Bronchial epithelial cell (primary cell): ENCODE measurements around the gene TMPRSS6. TPM values are rescaled to one million over a fixed set of nuclear protein-coding genes. Genes with fewer than 3 reads are reported as not detected.
A peak's percentile ranks its signal among the peaks of the same experiment; 100 is the strongest.

Source experiments
- DNase-seq: peaks from one replicate; pipeline ENCODE4 v3.0.0-alpha.2; 2010; ENCODE audit warnings: low read depth
- FAIRE-seq: peaks from 2 replicates; lab custom pipeline; 2011; peaks lifted over from hg19 to GRCh38; lab: Jason Lieb, UNC
- H3K27me3 ChIP-seq: 2 replicates; pipeline ENCODE4 v1.5.1; 2011; ENCODE audit warnings: low read length; ENCODE audit not compliant: control insufficient read depth, insufficient read depth
- H3K36me3 ChIP-seq: 2 replicates; pipeline ENCODE4 v1.5.1; 2011; ENCODE audit warnings: low read length; ENCODE audit not compliant: control insufficient read depth, insufficient read depth
- H3K4me3 ChIP-seq: 2 replicates; pipeline ENCODE4 v1.5.1; 2011; ENCODE audit warnings: mild to moderate bottlenecking, low read depth, low read length, control low read depth
- CTCF ChIP-seq: IDR thresholded peaks from 2 replicates; pipeline ENCODE4 v1.5.1; 2011; ENCODE audit warnings: mild to moderate bottlenecking, moderate library complexity, low read length, control low read depth, inconsistent platforms; ENCODE audit not compliant: insufficient read depth, severe bottlenecking
- total RNA-seq: library from RNA; depleted of rRNA; stranded (reverse); fragments of >200 nt; gene quantifications from 2 replicates; pipeline ENCODE4 v1.2.1, GENCODE V29; 2014

Gene TMPRSS6
- total RNA-seq, 1 donor from 2014 or later, result not detected

GRCh38 chr22:37033605-37034430 is 75.7 kb downstream of the TMPRSS6 start:
- no peak for FAIRE-seq
- H3K27me3 ChIP-seq, result no peaks in the 10 kb centered on the region
- H3K4me3 ChIP-seq, result no peak overlapping the region
- no peak for TF ChIP-seq CTCF
- DNase-seq, result no peak
- no peaks in the 10 kb centered on the region for H3K36me3 ChIP-seq

GRCh38 chr22:37032535-37033460 is 76.7 kb downstream of the TMPRSS6 start:
- peak; percentile 94 for FAIRE-seq
- no peak for TF ChIP-seq CTCF
- Histone ChIP-seq H3K4me3 (peak overlapping the region; percentile 26), H3K36me3 (peaks cover 2% of the 10 kb centered on the region), H3K27me3 (no peaks in the 10 kb centered on the region)
- peak; percentile 93 for DNase-seq

- peak overlapping the region; percentile 26 for H3K4me3 ChIP-seq
- no peak for TF ChIP-seq CTCF
- no peaks in the 10 kb centered on the region for H3K27me3 ChIP-seq
- FAIRE-seq (peak; percentile 43), DNase-seq (peak; percentile 45)
- peaks cover 6% of the 10 kb centered on the region for H3K36me3 ChIP-seq
These were observed 77.4 kb downstream of the TMPRSS6 start for GRCh38 chr22:37032134-37032534.

GRCh38 chr22:37030560-37031281 is 78.8 kb downstream of the TMPRSS6 start:
- Histone ChIP-seq H3K4me3 (no peak overlapping the region), H3K27me3 (no peaks in the 10 kb centered on the region), H3K36me3 (peaks cover 14% of the 10 kb centered on the region)
- TF ChIP-seq CTCF, result no peak
- no peak for FAIRE-seq
- no peak for DNase-seq

GRCh38 chr22:37028692-37029674 is 80.5 kb downstream of the TMPRSS6 start:
- Histone ChIP-seq H3K27me3 (no peaks in the 10 kb centered on the region), H3K36me3 (peaks cover 25% of the 10 kb centered on the region), H3K4me3 (no peak overlapping the region)
- FAIRE-seq, result no peak
- DNase-seq, result no peak
- TF ChIP-seq CTCF, result no peak
